ENCODE measurements around the gene C9orf152.
A peak's percentile ranks its signal among the peaks of the same experiment; 100 is the strongest.

The C9orf152 gene

DNA sequence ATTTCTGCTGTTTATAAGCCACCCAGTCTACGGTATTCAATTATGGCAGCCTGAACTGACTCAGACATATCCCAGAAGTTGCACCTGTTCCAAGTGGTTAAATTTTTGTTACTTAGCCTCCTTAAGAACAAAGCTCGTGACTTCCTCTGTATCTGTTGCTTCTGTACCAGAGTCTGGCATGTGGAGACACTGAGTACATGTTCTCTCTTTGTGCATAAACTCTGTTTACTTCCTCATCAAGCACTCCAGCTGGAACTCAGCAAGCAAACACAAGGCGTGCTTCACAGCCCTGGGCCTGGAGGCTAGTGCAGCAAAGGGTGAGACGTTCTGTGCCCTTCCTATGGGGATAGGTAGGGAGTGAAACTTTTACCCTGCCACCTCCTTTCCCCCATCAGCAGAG is 19.0 kb downstream of the C9orf152 start:
- TF ChIP-seq, protein P1, sequence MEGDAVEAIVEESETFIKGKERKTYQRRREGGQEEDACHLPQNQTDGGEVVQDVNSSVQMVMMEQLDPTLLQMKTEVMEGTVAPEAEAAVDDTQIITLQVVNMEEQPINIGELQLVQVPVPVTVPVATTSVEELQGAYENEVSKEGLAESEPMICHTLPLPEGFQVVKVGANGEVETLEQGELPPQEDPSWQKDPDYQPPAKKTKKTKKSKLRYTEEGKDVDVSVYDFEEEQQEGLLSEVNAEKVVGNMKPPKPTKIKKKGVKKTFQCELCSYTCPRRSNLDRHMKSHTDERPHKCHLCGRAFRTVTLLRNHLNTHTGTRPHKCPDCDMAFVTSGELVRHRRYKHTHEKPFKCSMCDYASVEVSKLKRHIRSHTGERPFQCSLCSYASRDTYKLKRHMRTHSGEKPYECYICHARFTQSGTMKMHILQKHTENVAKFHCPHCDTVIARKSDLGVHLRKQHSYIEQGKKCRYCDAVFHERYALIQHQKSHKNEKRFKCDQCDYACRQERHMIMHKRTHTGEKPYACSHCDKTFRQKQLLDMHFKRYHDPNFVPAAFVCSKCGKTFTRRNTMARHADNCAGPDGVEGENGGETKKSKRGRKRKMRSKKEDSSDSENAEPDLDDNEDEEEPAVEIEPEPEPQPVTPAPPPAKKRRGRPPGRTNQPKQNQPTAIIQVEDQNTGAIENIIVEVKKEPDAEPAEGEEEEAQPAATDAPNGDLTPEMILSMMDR (IDR thresholded peaks at IDR 0.05) = no peak
- peaks cover 21% of the 10 kb centered on the region for H3K27me3 Mint-ChIP-seq (ENCODE audit: low read depth, poor library complexity)
- H3K36me3 Mint-ChIP-seq (ENCODE audit: low read depth) = no peaks in the 10 kb centered on the region
- peaks cover 15% of the 10 kb centered on the region for H3K4me1 Mint-ChIP-seq
- DNase-seq = no peak
- peak overlapping the region; percentile 29 for H3K27ac Mint-ChIP-seq
- H3K4me3 Mint-ChIP-seq = no peak overlapping the region
- H3K9me3 Mint-ChIP-seq = peaks cover 3% of the 10 kb centered on the region

DNA sequence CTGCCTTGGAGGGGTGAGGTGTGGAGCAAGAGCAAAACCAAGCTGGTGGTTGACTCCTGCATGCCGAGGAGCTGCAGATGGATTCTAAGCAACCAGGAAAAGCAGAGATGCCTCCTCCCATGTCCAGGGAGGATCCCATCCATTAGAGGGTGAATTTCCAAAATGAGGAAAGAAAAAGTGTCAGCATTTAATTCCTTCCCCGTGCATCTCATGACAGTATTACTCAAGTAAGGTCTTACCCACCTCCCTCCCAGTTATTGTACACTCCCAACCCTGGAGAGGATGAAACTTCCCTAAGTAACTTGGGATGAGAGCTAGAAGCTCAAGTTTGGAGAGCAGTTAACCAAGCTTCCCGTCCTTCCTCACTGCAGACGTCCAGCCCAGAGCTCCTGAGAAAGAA is 19.9 kb downstream of the C9orf152 start:
- peaks cover 8% of the 10 kb centered on the region for H3K4me1 Mint-ChIP-seq
- peaks cover 3% of the 10 kb centered on the region for H3K9me3 Mint-ChIP-seq
- DNase-seq = no peak
- no peak overlapping the region for H3K4me3 Mint-ChIP-seq
- TF ChIP-seq, protein P1 (IDR thresholded peaks at IDR 0.05) = no peak
- no peaks in the 10 kb centered on the region for H3K36me3 Mint-ChIP-seq (ENCODE audit: low read depth)
- peaks cover 21% of the 10 kb centered on the region for H3K27me3 Mint-ChIP-seq (ENCODE audit: low read depth, poor library complexity)
- no peak overlapping the region for H3K27ac Mint-ChIP-seq

DNA sequence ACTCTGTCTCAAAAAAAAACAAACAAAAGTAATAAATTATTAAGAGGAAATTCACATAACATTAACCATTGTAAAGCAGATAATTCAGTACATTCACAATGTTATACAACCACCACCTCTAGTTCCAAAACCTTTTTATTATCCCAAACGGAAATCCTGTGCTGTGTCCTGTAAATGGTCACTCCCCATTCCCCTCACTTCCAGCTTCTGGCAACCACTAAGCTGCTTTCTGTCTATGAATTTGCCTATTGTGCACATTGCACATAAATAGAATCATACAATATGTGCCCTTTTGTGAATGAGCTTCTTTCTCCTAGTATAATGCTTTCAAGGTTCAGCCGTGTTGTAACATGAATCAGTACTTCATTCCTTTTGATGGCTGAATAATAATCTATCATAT is 20.8 kb downstream of the C9orf152 start:
- H3K27ac Mint-ChIP-seq = no peak overlapping the region

DNA sequence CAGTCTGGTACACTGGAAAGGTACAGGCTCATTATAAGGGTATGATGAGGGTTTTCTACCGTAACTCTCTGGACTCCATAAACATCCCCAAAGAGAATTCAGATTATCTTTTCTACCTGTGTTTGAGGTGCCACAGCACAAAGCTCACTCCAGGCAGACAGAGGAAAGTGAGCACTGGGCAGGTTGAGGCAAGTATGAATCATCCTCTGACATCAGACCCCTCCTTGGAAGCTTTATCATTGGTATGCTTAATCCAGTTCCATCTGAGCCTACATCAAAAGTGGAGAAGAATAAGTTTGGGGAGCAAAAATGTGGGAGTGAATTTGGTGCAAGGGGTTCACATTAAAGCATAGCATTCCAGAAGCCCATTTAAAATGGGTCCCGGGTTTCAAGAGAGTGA is 21.7 kb downstream of the C9orf152 start:
- TF ChIP-seq, protein P1 (IDR thresholded peaks at IDR 0.05) = no peak
- Mint-ChIP-seq H3K36me3 (ENCODE audit: low read depth) (no peaks in the 10 kb centered on the region), H3K27me3 (ENCODE audit: low read depth, poor library complexity) (peaks cover 21% of the 10 kb centered on the region), H3K4me1 (no peaks in the 10 kb centered on the region), H3K4me3 (no peak overlapping the region), H3K27ac (no peak overlapping the region), H3K9me3 (peaks cover 3% of the 10 kb centered on the region)
- DNase-seq = no peak

More for the DNA sequence above, 20.8 kb downstream of the C9orf152 start:
- TF ChIP-seq, protein P1 (IDR thresholded peaks at IDR 0.05) = no peak
- H3K27me3 Mint-ChIP-seq (ENCODE audit: low read depth, poor library complexity) = peaks cover 21% of the 10 kb centered on the region
- H3K36me3 Mint-ChIP-seq (ENCODE audit: low read depth) = no peaks in the 10 kb centered on the region
- H3K4me1 Mint-ChIP-seq = no peaks in the 10 kb centered on the region
- no peak for DNase-seq
- peaks cover 3% of the 10 kb centered on the region for H3K9me3 Mint-ChIP-seq
- no peak overlapping the region for H3K4me3 Mint-ChIP-seq

DNA sequence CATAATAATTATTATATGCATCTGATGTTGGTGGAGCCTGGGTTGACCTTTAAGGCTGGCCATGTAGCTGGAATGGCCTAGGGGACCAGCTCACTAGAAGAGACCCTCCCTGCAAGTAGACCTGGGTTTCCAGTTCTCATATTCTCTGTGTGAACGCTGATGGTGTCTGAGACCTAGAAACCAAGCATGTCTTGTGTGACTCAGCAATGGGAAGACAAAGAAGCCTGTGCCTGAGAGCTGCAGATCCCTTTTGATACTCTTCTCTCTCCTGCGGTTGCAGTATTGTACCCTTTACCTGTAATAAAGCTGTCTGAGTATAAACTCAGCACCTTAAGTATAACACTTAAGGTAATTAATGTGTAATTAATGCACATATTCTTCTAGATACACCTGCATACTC is 22.2 kb downstream of the C9orf152 start:
- H3K4me3 Mint-ChIP-seq = no peak overlapping the region
- DNase-seq = no peak
- H3K36me3 Mint-ChIP-seq (ENCODE audit: low read depth) = no peaks in the 10 kb centered on the region
- TF ChIP-seq, protein P1 (IDR thresholded peaks at IDR 0.05) = no peak
- peaks cover 18% of the 10 kb centered on the region for H3K27me3 Mint-ChIP-seq (ENCODE audit: low read depth, poor library complexity)
- no peak overlapping the region for H3K27ac Mint-ChIP-seq
- no peaks in the 10 kb centered on the region for H3K4me1 Mint-ChIP-seq
- H3K9me3 Mint-ChIP-seq = peaks cover 7% of the 10 kb centered on the region

All from nephron progenitor cell (in vitro differentiated cells).